GM19452 (cell line): ENCODE measurements around the gene SYCE3.
A peak's percentile ranks its signal among the peaks of the same experiment; 100 is the strongest.
"Not testable (repeated sequence)": the region's sequence is repeated elsewhere in the genome, so short reads cannot be mapped to it uniquely, and the experiment has no call there.

Source experiments
- ATAC-seq: cut with Tn5 transposase; IDR thresholded peaks from one replicate; pipeline ENCODE4 v1.9.1; 2021; ENCODE audit not compliant: unreplicated experiment

Gene SYCE3

DNA sequence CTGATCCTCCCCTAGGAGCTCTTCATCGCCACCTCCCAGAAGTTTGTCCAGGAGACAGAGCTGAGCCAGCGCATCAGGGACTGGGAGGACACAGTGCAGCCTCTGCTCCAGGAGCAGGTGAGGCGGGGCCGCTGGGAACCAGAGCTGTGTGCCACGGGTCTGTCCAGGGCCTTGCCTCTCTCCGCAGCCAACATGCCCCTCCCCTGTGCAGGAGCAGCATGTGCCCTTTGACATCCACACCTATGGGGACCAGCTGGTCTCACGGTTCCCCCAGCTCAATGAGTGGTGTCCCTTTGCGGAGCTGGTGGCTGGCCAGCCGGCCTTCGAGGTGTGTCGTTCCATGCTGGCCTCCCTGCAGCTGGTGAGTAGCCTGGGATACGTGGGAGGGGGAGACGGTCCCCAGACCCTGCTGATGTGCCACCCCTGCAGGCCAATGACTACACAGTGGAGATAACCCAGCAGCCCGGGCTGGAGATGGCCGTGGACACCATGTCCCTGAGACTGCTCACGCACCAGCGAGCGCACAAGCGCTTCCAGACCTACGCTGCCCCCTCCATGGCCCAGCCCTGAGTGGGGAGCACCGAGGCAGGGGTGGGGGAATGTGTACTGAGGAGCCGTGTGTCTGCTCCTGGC, 39.8 kb downstream of the SYCE3 start:
- no peak for ATAC-seq

DNA sequence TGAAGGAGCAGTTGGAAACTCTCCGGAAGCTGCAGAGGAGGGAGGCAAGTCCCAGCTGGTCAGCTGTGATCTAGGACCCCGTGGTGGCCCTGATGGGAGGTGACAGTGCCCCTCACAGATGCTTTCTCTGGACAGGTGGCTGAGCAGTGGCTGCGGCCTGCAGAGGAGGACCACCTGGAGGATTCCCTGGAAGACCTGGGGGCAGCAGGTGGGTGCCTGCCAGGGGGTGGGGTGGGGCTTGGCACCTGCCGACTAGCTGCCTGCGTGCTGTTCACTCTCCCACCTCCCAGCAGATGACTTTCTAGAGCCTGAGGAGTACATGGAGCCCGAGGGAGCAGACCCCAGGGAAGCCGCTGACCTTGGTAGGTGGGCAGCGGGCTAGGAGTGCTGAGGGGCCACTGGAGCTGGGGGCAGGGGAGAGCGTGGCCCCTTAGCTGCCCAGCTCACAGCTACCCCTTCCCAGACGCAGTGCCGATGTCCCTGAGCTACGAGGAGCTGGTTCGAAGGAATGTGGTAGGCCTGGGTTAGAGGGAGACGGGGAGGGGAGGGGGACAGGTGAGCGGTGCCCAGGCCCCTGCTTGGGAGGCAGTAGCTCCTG, 40.4 kb downstream of the SYCE3 start:
- ATAC-seq, result no peak

DNA sequence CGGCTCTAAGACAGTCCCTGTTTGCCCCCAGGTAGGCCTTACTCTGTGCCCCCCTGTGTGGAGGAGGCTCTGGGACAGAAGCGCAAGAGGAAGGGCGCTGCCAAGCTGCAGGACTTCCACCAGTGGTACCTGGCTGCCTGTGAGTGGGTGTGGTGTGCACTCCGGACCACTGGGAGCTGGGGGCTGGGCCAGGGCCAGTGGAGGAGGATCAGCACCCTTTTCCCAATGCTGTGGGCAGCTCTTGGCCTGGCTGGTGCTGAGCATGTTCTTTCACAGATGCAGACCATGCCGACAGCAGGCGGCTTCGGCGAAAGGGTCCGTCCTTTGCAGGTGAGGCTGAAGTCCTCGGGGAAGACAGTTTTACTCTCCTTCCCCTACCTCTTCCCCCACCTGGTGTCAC, 41.0 kb downstream of the SYCE3 start:
- no peak for ATAC-seq

DNA sequence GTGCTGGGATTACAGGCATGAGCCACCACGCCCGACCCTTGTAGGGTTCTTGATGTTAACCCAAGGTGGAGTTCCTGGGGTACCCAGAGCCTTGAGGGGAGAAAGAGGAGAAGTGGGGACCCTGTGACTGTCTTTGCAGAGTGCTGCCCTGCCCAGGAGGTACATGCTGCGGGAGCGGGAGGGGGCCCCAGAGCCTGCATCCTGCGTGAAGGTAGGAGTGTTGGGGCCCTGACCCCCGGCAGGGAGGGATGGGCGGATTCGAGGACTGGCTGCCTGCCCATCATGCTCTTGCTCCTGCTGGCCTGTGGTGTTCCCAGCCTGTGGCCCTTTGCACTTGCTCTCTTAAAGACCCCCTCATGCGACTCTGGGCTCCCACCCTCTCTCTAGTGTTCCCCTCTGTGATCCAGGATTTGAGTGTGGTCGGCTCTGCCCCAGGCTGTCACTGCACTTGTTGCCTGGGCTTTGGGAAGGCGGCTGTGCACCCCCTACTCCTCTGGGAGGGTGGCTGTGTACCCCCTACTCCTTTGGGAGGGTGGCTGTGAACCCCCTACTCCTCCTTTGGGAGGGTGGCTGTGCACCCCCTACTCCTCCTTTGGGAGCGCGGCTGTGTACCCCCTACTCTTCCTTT, 41.8 kb downstream of the SYCE3 start:
- no peak for ATAC-seq

DNA sequence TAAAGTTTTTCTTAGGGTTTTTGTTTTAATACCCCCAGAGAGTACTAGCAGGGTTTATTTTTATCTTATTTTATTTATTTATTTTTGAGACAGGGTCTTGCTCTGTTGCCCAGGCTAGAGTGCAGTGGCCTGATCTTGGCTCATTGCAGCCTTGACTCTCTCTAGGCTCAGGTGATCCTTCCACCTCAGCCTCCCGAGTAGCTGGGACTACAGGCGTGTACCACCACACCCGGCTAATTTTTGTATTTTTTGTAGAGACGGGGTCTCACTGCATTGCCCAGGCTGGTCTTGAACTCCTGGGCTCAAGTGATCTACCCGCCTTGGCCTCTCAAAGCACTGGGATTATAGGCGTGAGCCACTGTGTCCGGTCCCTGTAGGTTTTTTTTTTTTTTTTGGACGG, 42.5 kb downstream of the SYCE3 start:
- not testable (repeated sequence) for ATAC-seq

DNA sequence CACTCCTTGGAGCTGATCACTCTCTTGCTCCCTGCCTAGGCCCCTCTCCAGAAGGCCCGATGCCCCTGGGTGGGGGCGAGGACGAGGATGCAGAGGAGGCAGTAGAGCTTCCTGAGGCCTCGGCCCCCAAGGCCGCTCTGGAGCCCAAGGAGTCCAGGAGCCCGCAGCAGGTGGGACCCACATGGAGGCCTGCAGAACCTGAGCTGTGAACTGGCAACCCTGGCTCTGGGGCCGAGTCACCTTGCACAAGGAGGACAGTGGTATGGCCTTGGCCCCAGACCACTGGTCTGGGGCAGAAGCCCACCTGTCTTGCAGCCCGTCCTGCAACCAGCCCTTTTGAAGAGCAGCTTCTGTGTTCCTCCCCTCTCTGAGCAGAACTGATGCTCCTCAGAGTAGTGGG, 43.6 kb downstream of the SYCE3 start:
- ATAC-seq, result no peak

DNA sequence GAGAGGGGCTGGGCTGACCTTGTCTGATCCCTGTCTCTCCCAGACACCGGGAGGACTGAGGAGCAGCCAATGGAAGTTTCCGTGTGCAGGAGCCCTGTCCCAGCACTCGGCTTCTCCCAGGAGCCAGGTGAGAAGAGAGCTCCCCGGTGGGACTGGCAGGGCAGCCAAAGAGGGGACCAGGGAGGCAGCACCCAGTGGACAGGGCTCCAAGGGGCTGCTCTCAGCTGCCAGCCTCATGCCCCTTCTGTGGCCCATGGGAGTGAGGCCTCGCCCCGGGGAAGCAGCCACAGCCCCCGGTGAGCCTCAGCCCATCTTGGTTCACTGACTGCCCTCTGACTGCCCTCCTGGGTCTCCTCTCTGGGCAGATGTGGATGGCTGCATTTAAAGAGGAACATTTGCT, 44.1 kb downstream of the SYCE3 start:
- ATAC-seq, result no peak

DNA sequence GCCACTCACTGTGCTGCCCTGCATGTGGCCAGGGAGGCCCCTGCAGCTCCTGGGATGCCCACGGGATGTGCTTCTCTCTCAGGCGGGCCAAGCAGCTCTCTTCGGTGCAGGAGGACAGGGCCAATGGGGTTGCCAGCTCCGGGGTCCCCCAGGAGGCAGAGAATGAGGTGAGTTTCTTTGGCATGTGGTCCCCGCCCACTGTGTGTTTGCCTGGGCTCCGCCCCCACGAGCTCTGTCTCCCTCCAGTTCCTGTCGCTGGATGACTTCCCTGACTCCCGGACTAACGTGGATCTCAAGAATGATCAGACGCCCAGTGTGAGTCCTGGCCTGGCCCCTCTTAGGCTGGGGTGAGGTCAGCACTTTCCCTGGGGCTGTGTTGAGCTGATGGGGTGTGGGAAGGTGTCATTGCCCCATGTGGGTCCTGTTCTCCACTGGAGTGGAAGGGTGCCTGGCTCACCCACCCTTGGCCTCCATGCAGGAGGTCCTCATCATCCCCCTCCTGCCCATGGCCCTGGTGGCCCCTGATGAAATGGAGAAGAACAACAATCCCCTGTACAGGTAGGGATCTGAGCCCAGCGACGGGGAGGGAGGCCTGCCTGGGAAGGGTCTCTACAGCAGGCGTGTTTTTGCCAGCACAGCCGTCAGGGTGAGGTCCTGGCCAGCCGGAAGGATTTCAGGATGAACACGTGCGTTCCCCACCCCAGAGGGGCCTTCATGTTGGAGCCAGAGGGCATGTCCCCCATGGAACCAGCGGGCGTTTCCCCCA, 45.0 kb downstream of the SYCE3 start:
- no peak for ATAC-seq

DNA sequence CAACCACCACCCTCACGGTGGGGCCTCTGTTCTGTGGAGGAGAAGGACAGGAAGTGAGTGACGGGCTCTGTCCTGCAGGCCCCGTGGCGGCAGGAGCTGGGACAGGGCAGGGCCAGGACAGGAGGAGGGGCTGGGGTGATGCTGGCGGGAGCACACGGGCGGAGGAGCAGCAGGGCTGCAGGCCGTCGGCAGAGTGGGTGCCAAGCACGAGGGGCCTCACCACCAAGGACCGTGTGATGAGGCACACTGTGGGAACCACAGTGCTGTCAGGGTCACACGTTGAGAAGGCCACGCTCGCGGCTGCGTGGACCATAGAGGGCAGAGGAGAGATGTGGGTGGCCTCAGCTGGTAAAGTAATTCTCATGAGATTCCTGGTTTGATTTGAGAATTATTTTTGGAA, 45.8 kb downstream of the SYCE3 start:
- ATAC-seq, result no peak

DNA sequence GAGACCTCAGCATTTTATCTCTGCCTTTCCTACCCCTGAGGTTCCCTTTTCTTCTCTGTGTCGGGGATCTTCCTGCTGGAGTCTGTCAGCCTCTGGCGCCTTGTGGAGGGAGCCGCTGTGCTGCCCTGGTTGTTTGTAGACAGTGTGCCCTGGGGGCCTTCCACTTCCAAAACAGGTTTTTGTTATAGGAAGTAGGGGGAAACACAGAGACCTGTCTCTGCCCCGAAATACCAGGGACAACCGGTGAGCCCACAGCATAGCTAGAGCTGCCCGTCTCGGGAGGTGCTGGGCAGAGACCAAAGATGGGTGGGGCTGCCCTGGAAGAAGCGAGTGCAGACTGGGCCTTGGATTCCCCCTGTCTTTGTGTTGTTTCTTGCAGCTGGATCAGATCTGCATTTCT, 46.7 kb downstream of the SYCE3 start:
- no peak for ATAC-seq

DNA sequence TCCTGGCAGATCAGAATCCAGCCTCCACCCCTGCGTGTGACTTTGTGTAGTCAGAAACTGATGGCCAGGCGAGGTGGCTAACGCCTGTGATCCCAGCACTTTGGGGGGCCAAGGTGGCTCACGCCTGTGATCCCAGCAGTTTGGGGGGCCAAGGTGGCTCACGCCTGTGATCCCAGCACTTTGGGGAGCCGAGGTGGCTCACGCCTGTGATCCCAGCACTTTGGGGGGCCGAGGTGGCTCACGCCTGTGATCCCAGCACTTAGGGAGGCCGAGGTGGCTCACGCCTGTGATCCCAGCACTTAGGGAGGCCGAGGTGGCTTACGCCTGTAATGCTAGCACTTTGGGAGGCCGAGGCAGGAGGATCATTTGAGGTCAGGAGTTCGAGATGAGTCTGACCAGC, 49.5 kb downstream of the SYCE3 start:
- ATAC-seq, result no peak

DNA sequence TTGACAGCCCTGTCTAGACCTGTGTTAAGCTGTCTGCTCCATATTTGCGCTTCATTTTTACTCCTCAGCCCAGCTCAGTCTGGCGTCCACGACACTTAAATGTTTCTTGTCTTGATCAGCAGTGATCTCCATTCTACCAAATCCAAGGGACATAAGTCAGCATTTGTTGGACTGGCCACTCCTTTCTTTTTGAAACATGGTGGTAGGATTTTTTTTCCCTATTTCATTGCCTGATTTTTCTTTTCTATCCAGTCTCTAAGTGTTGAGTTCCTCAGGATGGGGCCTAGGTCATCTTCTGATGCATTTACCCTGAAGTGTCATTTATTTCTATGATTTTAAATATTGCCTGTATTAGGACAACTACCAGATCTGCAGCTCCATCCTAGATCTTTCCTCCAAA, 53.8 kb downstream of the SYCE3 start:
- ATAC-seq, result no peak

DNA sequence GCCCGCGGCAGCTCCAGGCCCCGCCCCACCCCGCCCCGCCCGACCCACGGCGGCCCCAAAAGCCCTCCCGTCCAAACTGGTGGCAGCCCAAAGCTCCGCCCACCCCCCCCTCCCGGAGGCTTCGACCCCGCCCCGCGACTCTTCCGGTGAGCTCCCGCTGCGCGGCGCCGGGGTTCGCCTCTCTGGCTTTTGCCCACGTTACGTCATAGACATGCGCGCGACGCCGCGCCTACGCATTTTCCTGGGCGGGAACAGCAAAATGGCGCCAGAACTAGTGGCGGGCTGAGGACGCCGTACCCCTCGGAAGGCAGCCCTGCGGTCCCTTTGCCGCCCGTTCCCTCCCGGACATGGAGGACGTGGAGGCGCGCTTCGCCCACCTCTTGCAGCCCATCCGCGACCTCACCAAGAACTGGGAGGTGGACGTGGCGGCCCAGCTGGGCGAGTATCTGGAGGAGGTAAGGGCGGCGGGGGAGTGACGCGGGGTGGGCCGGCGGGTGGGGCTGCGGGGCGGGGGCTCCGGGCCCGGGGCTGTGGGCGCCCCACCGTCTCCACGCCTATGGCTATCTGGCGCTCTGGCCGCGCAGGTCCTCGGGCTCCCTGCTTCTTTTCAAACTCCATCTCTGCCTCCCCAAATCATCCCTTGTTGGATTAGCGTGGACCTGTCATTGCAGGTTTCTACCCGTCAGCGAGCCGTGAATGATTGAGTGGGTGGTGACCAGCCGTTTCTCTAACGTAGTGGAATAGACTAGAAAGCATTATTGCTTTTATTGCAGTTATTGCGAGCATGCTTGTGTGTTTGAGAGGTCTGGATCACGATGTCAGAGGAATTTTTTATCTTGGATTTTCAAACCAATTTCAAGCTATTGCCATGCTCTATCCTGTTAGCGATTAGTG, 54.5 kb downstream of the SYCE3 start, which contains the start of gene NCAPH2:
Gene NCAPH2 (plus strand): TSS at position 234 of the 894 bp plus-strand sequence. CDS start 114 bp downstream, at position 348.
- peak; percentile 65 for ATAC-seq

DNA sequence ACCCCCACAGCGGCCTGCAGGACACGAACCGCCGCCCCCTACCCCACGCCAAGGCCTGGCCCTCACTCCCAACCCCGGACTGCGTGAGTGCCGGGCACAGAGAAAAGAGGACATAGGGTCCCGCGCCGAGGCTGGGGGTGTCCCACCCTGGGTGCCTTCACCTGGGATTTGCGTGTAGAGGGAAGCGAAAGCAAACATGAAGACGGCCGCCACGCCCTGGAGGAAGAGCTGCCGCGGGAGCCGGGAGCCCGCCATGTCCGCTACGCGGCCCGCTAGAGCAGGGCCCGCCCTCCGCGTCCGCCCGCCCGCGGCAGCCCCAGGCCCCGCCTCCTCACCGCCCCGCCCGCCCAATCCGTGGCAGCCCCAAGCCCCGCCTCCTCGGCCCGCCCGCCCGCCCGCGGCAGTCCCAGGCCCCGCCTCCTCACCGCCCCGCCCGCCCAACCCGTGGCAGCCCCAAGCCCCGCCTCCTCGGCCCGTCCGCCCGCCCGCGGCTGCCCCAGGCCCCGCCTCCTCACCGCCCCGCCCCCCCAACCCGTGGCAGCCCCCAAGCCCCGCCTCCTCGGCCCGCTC, 55.2 kb downstream of the SYCE3 start, which contains the start of gene LMF2:
Gene LMF2 (minus strand): TSS at position 282 of the 570 bp plus-strand sequence. CDS start 27 bp downstream, at position 255.
- ATAC-seq, result peak; percentile 59

DNA sequence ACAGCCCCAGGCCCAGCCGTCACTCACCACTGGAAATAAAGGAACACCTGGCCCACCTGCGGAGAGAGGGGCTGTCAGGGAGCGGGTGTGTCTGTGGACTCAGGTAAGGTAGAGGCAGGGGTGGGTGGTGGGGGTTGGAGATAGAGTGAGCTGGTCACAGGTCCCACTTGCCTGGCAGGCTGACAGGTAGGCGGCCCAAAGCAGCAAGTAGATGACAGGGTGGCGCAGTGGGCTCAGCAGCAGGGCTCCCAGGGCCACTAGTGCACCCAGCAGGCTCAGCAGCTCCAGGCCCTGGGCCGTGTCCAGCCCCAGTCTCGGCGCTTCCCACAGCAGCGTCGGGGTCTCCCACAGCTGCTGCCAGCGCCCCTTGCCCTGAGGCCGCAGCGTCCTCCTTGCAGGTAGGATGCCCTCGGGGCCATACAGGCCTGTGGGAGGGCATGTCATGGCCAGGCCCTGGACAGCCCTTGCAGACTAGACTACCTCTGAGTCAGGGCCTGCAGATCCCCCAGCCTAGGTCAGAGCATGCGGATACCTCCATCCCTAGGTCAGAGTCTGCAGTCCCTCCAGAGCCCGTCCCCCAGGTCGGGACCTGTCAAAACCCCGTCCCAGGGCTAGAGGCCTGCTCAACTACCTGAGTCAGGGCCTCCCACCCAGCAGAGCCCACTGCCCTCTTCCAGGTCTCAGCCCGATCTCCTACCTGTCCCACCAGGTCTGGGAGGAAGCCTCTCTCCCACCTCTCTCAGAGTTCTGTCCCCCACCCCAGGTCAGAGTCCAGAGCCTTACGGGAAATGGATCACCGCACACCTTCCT, 55.9 kb downstream of the SYCE3 start:
- ATAC-seq, result peak; percentile 4

DNA sequence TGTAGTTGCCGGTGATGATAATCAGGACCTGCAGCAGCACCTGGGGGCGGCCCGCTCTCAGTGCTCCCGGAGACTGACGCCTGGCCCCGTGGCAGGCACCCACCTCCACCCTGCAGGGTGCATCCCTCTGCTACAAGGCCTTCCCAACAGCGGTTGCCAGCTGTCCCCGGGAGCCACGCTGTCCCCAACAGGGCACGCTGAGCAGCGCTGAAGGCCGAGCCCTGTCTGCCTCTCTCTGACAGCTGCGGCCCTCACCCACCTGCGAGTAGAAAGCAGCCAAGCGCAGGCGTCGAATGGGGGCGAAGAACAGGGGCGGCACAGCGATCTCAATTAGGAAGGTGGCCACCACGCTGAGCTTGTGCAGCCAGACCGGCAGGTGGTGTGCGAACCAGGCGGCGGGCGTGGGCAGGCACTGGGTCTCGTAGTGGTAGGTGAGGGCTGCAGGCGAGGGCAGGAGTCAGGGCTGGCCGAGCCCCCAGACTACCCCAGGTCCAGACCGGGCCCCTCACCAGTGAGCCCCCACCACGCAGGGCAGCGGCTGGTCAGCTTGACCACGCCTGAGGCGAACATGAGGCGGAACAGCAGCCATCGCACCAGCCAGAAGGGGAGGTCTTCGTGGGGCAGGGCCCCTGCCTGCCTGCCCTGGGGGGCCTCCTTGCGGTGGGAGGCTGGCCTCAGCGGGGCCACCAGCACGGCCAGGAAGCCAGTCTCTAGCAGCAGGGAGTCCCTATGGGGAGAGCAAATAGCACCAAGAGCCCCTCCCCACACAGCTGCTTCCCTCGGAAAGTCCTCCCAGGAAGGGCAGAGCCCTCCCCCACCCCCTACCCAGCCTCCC, 56.7 kb downstream of the SYCE3 start:
- no peak for ATAC-seq

DNA sequence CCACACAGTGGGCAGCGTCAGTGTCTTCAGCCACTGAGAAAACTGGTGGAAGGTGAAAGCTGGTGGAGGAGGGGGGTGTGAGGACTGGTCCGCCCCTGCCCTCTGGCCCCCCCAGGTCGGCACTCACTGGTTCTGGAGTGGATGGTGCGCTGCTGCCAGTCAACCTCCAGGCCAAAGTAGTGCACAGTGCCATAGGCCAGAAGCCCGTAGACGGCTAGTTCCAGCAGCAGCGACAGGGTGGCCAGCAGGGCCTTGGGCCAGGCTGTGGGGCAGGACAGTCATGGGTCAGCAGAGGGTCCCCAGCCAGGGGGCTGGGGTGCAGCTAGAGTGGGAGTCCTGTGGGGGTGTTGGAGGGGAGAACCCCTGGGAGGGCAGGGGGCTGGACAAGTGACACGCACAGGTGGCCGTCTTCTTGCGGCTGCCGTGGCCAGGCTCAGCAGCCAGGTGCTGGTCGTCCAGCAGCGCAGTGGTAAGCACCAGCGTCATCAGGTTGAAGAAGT, 57.4 kb downstream of the SYCE3 start:
- no peak for ATAC-seq
